Mesothelial cell of epicardium (in vitro differentiated cells): ENCODE data around the gene ORC3. TPM values are rescaled to one million over a fixed set of nuclear protein-coding genes. Genes with fewer than 3 reads are reported as not detected.
"Not testable (repeated sequence)": the region's sequence is repeated elsewhere in the genome, so short reads cannot be mapped to it uniquely, and the experiment has no call there.

Experiments used
- DNase-seq, 2 experiments: peaks; one replicate each; pipeline ENCODE4 v3.0.0; 2021; ENCODE audit warnings: low spot score in 2 of 2; ENCODE audit not compliant: unreplicated experiment in 2 of 2
- H3K27ac Mint-ChIP-seq: 2 replicates; pipeline ENCODE4 v1.8.0; 2021; ENCODE audit warnings: mixed read lengths
- H3K27me3 Mint-ChIP-seq: 2 replicates; pipeline ENCODE4 v1.8.0; 2021; ENCODE audit warnings: low read depth, mixed read lengths
- H3K36me3 Mint-ChIP-seq: 2 replicates; pipeline ENCODE4 v1.8.0; 2021; ENCODE audit warnings: mixed read lengths
- H3K4me1 Mint-ChIP-seq: 2 replicates; pipeline ENCODE4 v1.8.0; 2021; ENCODE audit warnings: mixed read lengths
- H3K4me3 Mint-ChIP-seq: 2 replicates; pipeline ENCODE4 v1.8.0; 2021; ENCODE audit warnings: mild to moderate bottlenecking, moderate library complexity, mixed read lengths
- H3K9me3 Mint-ChIP-seq: 2 replicates; pipeline ENCODE4 v1.8.0; 2021; ENCODE audit warnings: mixed read lengths
- CTCF ChIP-seq: fragments of 200-600 bp; sonication (generic); IDR thresholded peaks from one replicate; pipeline ENCODE4 v1.5.0; 2021; ENCODE audit warnings: antibody characterized with exemption; ENCODE audit not compliant: unreplicated experiment
- total RNA-seq: library from RNA; stranded (reverse); gene quantifications from 3 replicates; pipeline ENCODE4 v1.2.1, GENCODE V29; 2021

ORC3 gene
- total RNA-seq, 1 donor from 2014 or later, result 28.0 TPM

- Mint-ChIP-seq H3K27ac (no peak overlapping the region), H3K27me3 (no peaks in the 10 kb centered on the region), H3K4me3 (no peak overlapping the region), H3K9me3 (no peaks in the 10 kb centered on the region), H3K36me3 (peaks cover 6% of the 10 kb centered on the region), H3K4me1 (no peaks in the 10 kb centered on the region)
- no peak for TF ChIP-seq CTCF
- no peak for DNase-seq
Measured at GRCh38 chr6:87600576-87600975, 10.6 kb downstream of the ORC3 start.

DNA sequence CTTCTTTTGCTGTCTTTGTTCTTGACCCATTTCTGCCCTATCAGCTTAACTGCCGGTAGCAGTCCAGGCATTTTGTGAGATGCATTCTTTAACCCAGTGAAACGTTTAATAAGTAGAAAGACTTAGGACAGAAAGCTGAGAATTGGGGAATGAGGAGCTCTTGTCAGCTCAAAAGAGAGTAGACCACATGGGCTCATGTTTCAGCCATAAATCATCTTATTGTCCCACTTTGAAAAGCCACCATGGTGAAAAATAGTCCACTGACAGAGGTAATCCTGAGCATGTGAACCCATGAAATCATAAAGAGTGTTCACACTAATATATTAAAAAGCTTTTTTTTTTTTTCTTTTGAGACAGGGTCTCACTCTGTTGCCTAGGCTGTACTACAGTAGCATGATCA is 16.3 kb downstream of the ORC3 start:
- Mint-ChIP-seq H3K4me1 (peaks cover 3% of the 10 kb centered on the region), H3K27ac (no peak overlapping the region), H3K9me3 (no peaks in the 10 kb centered on the region), H3K36me3 (peaks cover 12% of the 10 kb centered on the region), H3K4me3 (no peak overlapping the region), H3K27me3 (no peaks in the 10 kb centered on the region)
- TF ChIP-seq CTCF, result no peak
- no peak for DNase-seq

DNA sequence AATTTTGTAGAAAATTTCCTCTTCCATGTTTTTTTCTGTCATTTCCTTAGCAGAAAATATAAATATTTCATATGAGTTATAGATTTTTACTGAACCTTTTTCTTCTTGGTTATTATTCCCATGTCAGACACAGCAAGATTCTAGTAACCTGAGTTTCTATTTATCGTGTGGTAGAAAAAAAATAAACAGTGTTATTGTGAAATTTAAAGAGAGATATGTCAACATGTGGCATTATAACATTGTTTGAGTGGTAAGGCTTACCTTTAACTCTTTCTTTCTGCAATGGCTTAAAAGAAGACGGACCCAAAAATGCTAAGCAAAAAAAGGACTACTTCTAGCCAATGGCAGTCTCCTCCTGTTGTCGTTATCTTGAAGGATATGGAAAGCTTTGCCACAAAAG is 18.9 kb downstream of the ORC3 start:
- no peak for DNase-seq
- H3K4me1 Mint-ChIP-seq, result peaks cover 3% of the 10 kb centered on the region
- peaks cover 24% of the 10 kb centered on the region for H3K36me3 Mint-ChIP-seq
- peaks cover 7% of the 10 kb centered on the region for H3K9me3 Mint-ChIP-seq
- H3K27me3 Mint-ChIP-seq, result no peaks in the 10 kb centered on the region
- H3K27ac Mint-ChIP-seq, result no peak overlapping the region
- no peak for TF ChIP-seq CTCF
- no peak overlapping the region for H3K4me3 Mint-ChIP-seq

DNA sequence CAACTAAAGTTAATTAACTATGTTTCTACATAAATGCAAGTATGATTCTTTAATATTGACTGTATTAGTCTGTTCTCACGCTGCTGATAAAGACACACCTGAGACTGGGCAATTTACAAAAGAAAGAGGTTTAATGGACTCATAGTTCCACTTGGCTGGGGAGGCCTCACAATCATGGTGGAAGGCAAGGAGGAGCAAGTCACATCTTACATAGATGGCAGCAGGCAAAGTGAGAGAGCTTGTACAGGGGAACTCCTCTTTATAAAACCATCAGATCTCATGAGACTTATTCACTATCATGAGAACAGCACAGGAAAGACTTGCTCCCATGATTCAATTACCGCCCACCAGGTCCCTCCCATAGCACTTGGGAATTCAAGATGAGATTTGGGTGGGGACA is 23.1 kb downstream of the ORC3 start:
- not testable (repeated sequence) for H3K27ac Mint-ChIP-seq, H3K27me3 Mint-ChIP-seq, H3K4me1 Mint-ChIP-seq, H3K4me3 Mint-ChIP-seq, H3K9me3 Mint-ChIP-seq, DNase-seq
- H3K36me3 Mint-ChIP-seq, result peaks cover 35% of the 10 kb centered on the region

DNA sequence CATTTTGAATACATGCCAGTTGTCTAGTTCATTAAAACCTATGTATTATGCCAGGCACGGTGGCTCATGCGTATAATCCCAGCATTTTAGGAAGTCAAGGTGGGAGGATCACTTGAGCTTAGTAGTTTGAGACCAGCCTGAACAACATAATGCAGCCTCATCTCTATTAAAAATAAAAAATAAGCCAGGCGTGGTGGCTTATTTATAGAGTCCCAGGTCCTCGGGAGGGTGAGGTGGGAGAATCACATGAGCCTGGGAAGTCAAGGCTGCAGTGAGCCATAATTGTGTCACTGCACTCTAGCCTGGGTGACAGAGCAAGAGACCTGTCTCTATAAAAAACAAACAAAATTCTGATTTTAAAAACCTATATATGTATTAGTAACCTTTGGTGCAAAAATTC is 27.5 kb downstream of the ORC3 start:
- Mint-ChIP-seq H3K36me3 (peaks cover 32% of the 10 kb centered on the region), H3K9me3 (peaks cover 7% of the 10 kb centered on the region), H3K27ac (no peak overlapping the region), H3K27me3 (no peaks in the 10 kb centered on the region), H3K4me3 (no peak overlapping the region), H3K4me1 (no peaks in the 10 kb centered on the region)
- no peak for TF ChIP-seq CTCF
- no peak for DNase-seq

GRCh38 chr6:87618531-87618930 is 28.6 kb downstream of the ORC3 start:
- no peaks in the 10 kb centered on the region for H3K27me3 Mint-ChIP-seq
- no peaks in the 10 kb centered on the region for H3K4me1 Mint-ChIP-seq
- no peaks in the 10 kb centered on the region for H3K9me3 Mint-ChIP-seq
- no peak overlapping the region for H3K4me3 Mint-ChIP-seq
- no peak for DNase-seq
- no peak for TF ChIP-seq CTCF
- H3K36me3 Mint-ChIP-seq, result peaks cover 24% of the 10 kb centered on the region
- H3K27ac Mint-ChIP-seq, result no peak overlapping the region
